Measurements from ENCODE around the gene IKBKG. TPM values are rescaled to one million over a fixed set of nuclear protein-coding genes. Genes with fewer than 3 reads are reported as not detected.
A peak's percentile ranks its signal among the peaks of the same experiment; 100 is the strongest.
"Not testable (repeated sequence)": the region's sequence is repeated elsewhere in the genome, so short reads cannot be mapped to it uniquely, and the experiment has no call there.

Gene IKBKG
- total RNA-seq, 2 experiments from 2014 or later = 32.7 to 33.0 TPM

DNA sequence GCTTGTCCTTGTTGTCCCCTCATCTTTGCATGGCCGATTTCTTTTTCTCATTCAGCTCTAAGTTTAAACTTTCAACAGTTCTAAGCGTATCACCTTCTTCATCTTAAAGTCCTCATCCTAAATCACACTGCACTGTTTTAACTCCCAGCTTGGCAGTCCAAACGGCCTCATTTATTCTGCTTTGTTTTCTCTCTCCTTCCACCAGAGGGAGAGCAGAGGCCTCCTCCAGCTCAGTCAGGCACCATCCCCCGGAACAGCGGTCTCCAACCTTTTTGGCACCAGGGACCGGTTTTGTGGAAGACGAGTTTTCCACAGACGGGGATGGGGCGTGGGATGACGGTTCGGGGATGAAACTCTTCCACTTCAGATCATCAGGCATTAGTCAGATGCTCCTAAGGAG, 22.9 kb downstream of the IKBKG start:
- H3K4me1 Mint-ChIP-seq; POLR2A ChIA-PET; ATAC-seq; H3K9me3 Mint-ChIP-seq (ENCODE audit: low read depth); intact Hi-C loops (cut with DNase I, micrococcal nuclease); DNase-seq; CTCF ChIA-PET; H3K27me3 Mint-ChIP-seq; H3K36me3 Mint-ChIP-seq (ENCODE audit: low read depth); H3K4me3 Mint-ChIP-seq; H3K27ac Mint-ChIP-seq: not testable (repeated sequence)

DNA sequence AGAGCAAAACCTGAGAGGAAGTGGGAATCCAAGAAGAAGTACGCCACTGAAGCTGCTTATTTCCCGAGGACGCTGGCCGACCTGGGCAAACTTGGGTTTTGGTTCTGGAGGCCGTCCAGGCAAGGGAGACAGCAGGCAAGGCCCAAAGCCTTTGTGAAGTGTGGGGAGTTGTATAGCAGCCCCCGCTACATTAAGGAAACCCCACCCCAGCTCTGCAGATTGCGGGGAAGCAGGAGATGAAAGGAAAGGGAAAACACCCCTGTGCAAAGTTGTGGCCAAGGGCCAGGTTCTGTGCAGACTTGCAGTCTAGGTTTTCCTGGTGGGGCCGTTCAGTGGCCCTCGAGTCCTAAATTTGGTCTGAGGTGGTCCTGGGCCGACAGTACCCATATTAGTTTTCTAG, 25.6 kb downstream of the IKBKG start:
- H3K27ac Mint-ChIP-seq; H3K36me3 Mint-ChIP-seq (ENCODE audit: low read depth); ATAC-seq; H3K4me3 Mint-ChIP-seq; POLR2A ChIA-PET; H3K27me3 Mint-ChIP-seq; intact Hi-C loops (cut with DNase I, micrococcal nuclease); CTCF ChIA-PET; DNase-seq; H3K9me3 Mint-ChIP-seq (ENCODE audit: low read depth); H3K4me1 Mint-ChIP-seq: not testable (repeated sequence)

DNA sequence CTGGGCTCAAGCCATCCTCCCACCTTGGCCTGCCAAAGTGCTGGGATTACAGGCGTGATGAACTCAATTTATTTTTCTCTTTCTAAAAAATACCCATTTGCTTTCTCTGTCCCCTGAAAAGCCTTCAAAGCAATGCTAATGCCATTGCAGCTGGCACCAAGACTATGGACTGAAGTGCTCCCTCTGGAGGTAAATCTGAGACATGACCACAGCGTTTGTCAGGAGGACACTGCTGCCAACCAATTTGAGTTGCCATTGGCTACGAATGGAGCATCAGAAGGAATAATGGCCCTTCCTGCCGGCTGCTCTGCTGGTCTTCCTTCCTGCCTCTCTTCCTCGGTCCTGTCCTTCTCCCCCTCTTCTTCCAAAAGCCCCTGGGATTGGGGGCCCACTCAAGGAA, 27.7 kb downstream of the IKBKG start:
- CTCF ChIA-PET; H3K27ac Mint-ChIP-seq; intact Hi-C loops (cut with DNase I, micrococcal nuclease); H3K4me1 Mint-ChIP-seq; H3K9me3 Mint-ChIP-seq (ENCODE audit: low read depth); POLR2A ChIA-PET; H3K36me3 Mint-ChIP-seq (ENCODE audit: low read depth); H3K4me3 Mint-ChIP-seq; H3K27me3 Mint-ChIP-seq; DNase-seq: not testable (repeated sequence)
- ATAC-seq = peak; percentile 70

DNA sequence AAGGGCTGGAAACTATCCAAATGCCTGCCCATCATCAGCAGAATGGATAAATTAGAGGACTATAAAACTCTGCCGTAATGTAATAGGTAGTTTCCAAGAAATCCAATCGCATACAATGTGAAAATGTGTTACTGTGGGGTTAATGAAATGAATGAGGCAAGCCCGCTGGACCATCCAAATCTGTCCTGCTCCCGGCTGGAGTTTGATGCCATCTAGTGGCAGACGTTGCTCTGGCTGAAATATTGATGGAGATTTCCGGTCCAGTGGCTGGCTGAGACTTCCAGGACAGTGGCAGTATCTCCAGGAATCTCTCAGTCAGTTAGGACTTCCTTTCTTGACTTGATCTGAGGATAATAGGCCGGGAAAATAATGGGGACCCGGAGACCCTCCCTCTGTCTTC, 35.6 kb downstream of the IKBKG start:
- ATAC-seq; H3K27ac Mint-ChIP-seq; H3K4me3 Mint-ChIP-seq; POLR2A ChIA-PET; CTCF ChIA-PET; H3K4me1 Mint-ChIP-seq; intact Hi-C loops (cut with DNase I, micrococcal nuclease); DNase-seq; H3K36me3 Mint-ChIP-seq (ENCODE audit: low read depth); H3K27me3 Mint-ChIP-seq; H3K9me3 Mint-ChIP-seq (ENCODE audit: low read depth): not testable (repeated sequence)

DNA sequence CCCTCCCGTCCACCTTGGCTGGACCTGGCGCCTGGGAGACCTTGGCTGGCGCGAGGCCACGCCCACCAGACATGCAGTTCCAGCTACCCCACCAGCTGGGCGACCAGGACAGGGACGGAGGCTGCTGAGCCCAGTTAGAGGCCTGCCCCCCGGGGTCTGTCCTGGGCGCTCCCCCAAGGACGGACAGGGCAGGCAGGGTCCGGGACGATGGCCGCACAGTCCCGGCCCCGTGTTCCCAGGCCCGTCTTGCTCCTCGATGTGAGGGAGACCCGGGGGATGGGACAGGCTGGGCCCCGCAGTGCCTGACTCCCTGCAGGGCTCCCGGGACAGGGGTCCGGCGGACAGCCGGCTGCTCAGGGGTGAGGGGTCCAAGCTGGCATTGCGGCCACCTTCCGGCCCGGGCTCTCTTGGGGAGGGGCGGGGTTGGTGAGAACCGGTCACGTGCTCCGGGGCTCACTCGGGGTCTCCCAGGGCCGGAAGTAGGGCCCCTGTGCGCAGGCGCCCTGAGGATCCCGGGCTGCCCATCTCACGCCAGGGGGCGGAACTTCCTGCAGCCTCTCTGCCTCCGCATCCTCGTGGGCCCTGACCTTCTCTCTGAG, 37.3 kb downstream of the IKBKG start, which contains the start of gene CTAG1A:
CTAG1A (plus strand) TSS at position 549 of the 599 bp plus-strand sequence. CDS start 74 bp downstream, outside the sequence.
- H3K4me1 Mint-ChIP-seq; H3K27ac Mint-ChIP-seq; H3K36me3 Mint-ChIP-seq (ENCODE audit: low read depth); ATAC-seq; H3K27me3 Mint-ChIP-seq; POLR2A ChIA-PET; CTCF ChIA-PET; intact Hi-C loops (cut with DNase I, micrococcal nuclease); H3K4me3 Mint-ChIP-seq; H3K9me3 Mint-ChIP-seq (ENCODE audit: low read depth); DNase-seq: not testable (repeated sequence)

DNA sequence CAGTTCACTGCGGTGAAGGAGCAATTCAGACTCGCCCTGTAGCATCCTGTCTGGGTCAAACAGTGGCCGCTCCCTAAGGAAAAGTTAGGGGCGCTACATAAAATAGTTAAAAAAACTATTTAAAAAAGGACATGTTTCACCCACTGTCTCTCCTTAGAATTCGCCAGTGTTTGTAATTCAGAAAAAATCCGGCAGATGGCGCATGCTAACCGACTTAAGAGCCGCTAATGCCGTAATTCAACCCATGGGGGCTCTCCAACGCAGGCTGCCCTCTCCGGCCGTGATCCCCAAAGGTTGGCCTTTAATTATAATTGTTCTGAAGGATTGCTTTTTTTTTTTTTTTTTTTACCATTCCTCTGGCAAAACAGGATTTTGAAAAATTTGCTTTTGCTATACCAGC, 43.0 kb downstream of the IKBKG start:
- POLR2A ChIA-PET; DNase-seq; H3K27me3 Mint-ChIP-seq; ATAC-seq; H3K36me3 Mint-ChIP-seq (ENCODE audit: low read depth); H3K4me1 Mint-ChIP-seq; H3K4me3 Mint-ChIP-seq; H3K27ac Mint-ChIP-seq; intact Hi-C loops (cut with DNase I, micrococcal nuclease); H3K9me3 Mint-ChIP-seq (ENCODE audit: low read depth); CTCF ChIA-PET: not testable (repeated sequence)

DNA sequence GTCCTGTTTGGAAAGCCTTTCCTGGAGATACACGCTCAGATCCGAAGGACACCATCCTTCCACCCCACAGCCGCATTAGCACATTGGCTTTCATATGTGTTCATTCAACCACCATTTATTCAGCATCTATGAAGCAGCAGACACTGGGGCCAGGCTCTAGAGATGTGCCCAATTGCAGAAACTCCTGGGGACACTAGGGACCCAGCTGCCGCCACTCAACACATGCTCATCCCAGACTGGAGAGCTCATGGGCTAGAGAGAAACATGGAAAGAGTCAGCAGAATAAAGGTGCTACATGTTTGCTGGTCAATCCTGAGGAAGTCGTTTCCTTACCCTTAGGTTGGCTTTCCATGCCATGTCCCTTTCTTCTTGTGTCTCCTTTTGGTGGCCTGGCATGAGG, 45.1 kb downstream of the IKBKG start:
- Mint-ChIP-seq H3K36me3 (ENCODE audit: low read depth) (no peaks in the 10 kb centered on the region), H3K4me1 (peaks cover 3% of the 10 kb centered on the region), H3K27ac (no peak overlapping the region), H3K4me3 (no peak overlapping the region), H3K27me3 (no peaks in the 10 kb centered on the region), H3K9me3 (ENCODE audit: low read depth) (peaks cover 2% of the 10 kb centered on the region)
- intact Hi-C loops (cut with DNase I, micrococcal nuclease) = no loop called here
- DNase-seq = no peak
- no peak for ATAC-seq
- ChIA-PET POLR2A (no interaction called here), CTCF (no interaction called here)

DNA sequence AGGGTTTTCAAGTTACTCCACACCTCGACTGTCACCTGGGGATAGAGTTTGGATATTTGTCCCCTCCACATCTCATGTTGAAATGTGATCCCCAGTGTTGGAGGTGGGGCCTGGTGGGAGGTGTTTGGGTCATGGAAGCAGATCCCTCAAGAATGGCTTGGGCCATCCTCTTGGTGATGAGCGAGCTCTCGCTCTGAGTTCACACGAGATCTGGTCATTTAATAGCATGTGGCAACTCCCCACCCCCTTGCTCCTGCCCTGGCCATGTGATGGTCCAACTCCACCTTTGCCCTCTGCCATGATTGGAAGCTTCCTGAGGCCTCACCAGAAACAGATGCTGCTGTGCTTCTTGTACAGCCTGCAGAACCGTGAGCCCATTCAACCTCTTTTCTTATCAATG, 45.8 kb downstream of the IKBKG start:
- ATAC-seq (no peak), DNase-seq (no peak)
- Mint-ChIP-seq H3K27ac (no peak overlapping the region), H3K9me3 (ENCODE audit: low read depth) (peaks cover 2% of the 10 kb centered on the region), H3K36me3 (ENCODE audit: low read depth) (no peaks in the 10 kb centered on the region), H3K27me3 (no peaks in the 10 kb centered on the region), H3K4me3 (no peak overlapping the region), H3K4me1 (peaks cover 3% of the 10 kb centered on the region)
- intact Hi-C loops (cut with DNase I, micrococcal nuclease) = no loop called here
- ChIA-PET POLR2A (no interaction called here), CTCF (no interaction called here)

DNA sequence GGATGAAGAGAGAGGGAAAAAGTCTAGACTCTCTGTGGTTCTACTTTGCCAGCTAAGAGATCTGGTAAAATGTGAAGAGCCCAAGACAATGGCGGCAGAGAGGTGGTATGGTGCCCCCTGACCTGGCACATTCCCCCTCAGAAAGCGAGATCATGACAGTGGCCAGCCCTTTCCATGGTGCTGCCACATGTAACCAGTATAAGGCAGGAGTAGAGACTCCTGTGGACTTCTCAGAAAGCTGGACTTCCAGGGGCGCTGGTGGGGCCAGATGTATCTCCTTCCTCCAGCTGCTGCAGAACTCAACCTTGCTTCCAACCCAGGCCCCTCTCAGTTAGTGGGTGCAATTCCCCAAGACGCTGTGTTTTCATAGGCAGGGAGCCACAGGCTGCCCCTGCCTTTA, 47.1 kb downstream of the IKBKG start:
- Mint-ChIP-seq H3K27me3 (no peaks in the 10 kb centered on the region), H3K9me3 (ENCODE audit: low read depth) (peaks cover 2% of the 10 kb centered on the region), H3K27ac (no peak overlapping the region), H3K4me3 (no peak overlapping the region), H3K4me1 (peaks cover 3% of the 10 kb centered on the region), H3K36me3 (ENCODE audit: low read depth) (no peaks in the 10 kb centered on the region)
- ATAC-seq (no peak), DNase-seq (no peak)
- POLR2A ChIA-PET = no interaction called here
- CTCF ChIA-PET = interaction anchor here (0.6 kb wide), 1 partner anchor 101 kb away, joined by 3 read pairs; no protein-coding TSS in a partner anchor
- intact Hi-C loops (cut with DNase I, micrococcal nuclease) = no loop called here

DNA sequence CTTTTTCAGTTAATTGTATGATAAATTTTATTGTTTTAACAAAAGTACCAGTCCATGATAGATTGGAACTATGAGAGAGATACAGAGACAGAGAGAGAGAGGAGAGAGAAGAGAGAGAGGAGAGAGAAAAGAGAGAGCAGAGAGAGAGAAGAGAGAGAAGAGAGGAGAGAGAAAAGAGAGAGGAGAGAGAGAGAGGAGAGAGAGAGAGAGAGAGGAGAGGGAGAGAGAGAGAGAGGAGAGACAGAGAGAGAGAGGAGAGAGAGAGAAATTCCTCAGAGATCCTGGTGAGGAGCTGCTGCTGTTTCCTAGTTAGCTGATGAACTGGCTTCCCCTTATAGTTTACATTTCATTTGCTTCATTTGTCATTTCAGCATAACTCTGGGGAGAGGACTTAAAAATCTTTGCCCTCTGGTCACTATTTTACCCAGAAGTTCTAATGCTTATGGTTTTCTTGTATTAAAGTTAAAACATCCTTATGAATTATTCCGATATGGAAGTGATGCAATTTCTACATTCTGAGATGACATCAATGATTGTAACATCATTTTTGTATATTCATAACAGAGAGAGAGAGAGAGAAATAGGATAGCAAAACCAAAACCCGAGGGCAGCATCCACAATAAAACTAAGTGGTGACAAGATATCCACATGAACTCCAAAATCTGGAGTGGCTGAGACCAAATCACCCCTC, 48.3 kb downstream of the IKBKG start:
- Mint-ChIP-seq H3K4me3 (no peak overlapping the region), H3K9me3 (ENCODE audit: low read depth) (peaks cover 2% of the 10 kb centered on the region), H3K27me3 (no peaks in the 10 kb centered on the region), H3K36me3 (ENCODE audit: low read depth) (no peaks in the 10 kb centered on the region), H3K4me1 (peaks cover 3% of the 10 kb centered on the region), H3K27ac (no peak overlapping the region)
- ChIA-PET POLR2A (no interaction called here), CTCF (no interaction called here)
- ATAC-seq = no peak
- intact Hi-C loops (cut with DNase I, micrococcal nuclease) = no loop called here
- DNase-seq = no peak

DNA sequence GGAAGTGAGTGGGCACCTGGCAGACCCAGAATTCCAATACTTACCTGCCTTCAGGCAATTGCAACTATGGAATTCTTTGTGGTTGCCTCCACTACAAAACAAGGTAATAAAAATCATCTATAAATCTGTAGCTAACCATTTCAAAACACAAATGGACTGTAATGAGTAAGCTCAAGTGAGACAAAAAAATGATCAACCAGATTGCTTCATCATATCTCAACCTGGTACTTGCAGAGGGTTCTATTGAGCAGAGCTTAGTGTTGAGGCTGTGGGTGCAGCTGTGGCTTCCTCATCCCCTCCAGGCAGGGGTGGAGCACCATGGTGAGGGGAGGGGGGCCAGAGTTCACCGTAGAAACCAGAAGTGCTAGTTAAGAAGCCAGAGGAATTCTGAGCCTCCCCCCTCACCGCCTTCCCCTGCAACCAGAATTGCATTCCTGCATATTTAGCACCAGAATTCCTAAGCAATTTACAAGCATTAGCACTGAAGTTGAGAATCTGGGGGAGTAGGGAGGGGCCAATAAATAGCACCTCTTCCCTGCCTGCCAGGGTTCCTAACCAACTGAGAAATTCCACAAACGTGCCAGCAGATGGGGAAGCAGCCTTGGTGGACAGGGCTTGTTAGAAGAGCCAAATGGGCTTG, 49.0 kb downstream of the IKBKG start:
- Mint-ChIP-seq H3K9me3 (ENCODE audit: low read depth) (peaks cover 2% of the 10 kb centered on the region), H3K27me3 (no peaks in the 10 kb centered on the region), H3K4me1 (peaks cover 3% of the 10 kb centered on the region), H3K36me3 (ENCODE audit: low read depth) (no peaks in the 10 kb centered on the region), H3K27ac (no peak overlapping the region), H3K4me3 (no peak overlapping the region)
- intact Hi-C loops (cut with DNase I, micrococcal nuclease) = no loop called here
- ATAC-seq (peak; percentile 47), DNase-seq (peak; percentile 15)
- ChIA-PET POLR2A (no interaction called here), CTCF (interaction anchor here (0.6 kb wide), 1 partner anchor 1247 kb away, joined by 3 read pairs; no protein-coding TSS in a partner anchor)

DNA sequence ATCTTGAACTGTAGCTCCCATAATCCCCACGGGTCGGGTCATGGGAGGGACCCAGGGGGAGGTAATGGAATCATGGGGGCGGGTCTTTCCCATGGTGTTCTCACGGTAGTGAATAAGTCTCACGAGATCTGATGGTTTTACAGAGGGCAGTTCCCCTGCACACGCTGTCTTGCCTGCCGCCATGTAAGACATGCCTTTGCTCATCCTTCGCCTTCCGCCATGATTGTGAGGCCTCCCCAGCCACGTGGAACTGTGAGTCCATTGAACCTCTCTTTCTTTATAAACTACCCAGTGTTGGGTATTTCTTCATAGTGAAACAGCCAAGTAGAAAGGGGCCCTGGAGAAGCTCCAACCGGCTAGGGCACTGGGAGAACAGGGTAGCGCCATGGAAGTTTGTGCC, 49.8 kb downstream of the IKBKG start:
- peaks cover 2% of the 10 kb centered on the region for H3K9me3 Mint-ChIP-seq (ENCODE audit: low read depth)
- intact Hi-C loops (cut with DNase I, micrococcal nuclease) = no loop called here
- no peak overlapping the region for H3K27ac Mint-ChIP-seq
- ChIA-PET CTCF (no interaction called here), POLR2A (no interaction called here)
- ATAC-seq = no peak
- peaks cover 3% of the 10 kb centered on the region for H3K4me1 Mint-ChIP-seq
- no peak overlapping the region for H3K4me3 Mint-ChIP-seq
- H3K36me3 Mint-ChIP-seq (ENCODE audit: low read depth) = no peaks in the 10 kb centered on the region
- no peaks in the 10 kb centered on the region for H3K27me3 Mint-ChIP-seq
- DNase-seq = no peak

Data from activated CD4-positive, alpha-beta T cell treated with anti-CD3 and anti-CD28 coated beads for 36 hours (primary cell).